GM12801 (cell line): ENCODE results near the gene GLG1.

Experiments used
- CTCF ChIP-seq: IDR thresholded peaks from one replicate; pipeline ENCODE4 v1.5.1; 2011; ENCODE audit warnings: control low read depth; ENCODE audit not compliant: insufficient read length; ENCODE audit errors: extremely low read depth

The GLG1 gene

GRCh38 chr16:74607310-74607961 is 522 bp upstream of the GLG1 start:
- no peak for TF ChIP-seq CTCF

GRCh38 chr16:74605746-74606520 is 981 bp downstream of the GLG1 start:
- no peak for TF ChIP-seq CTCF

GRCh38 chr16:74605332-74605731 is 1.6 kb downstream of the GLG1 start:
- no peak for TF ChIP-seq CTCF

GRCh38 chr16:74603848-74604247 is 3.1 kb downstream of the GLG1 start:
- no peak for TF ChIP-seq CTCF

- TF ChIP-seq CTCF: no peak
Measured at GRCh38 chr16:74601126-74601871, 5.6 kb downstream of the GLG1 start.

- no peak for TF ChIP-seq CTCF
Measured at GRCh38 chr16:74596586-74596985, 10.3 kb downstream of the GLG1 start.

GRCh38 chr16:74592847-74593246 is 14.1 kb downstream of the GLG1 start:
- TF ChIP-seq CTCF: no peak
